ENCODE data around the gene NOLC1. TPM values are rescaled to one million over a fixed set of nuclear protein-coding genes. Genes with fewer than 3 reads are reported as not detected.

Gene NOLC1
- total RNA-seq, 4 donors from 2014 or later, result 19.2 to 30.7 (median 22.0) TPM

GRCh38 chr10:102159831-102160230, 7.6 kb downstream of the NOLC1 start:
- TF ChIP-seq CTCF (IDR thresholded peaks at IDR 0.05; ENCODE audit: low read depth), result no peak

DNA sequence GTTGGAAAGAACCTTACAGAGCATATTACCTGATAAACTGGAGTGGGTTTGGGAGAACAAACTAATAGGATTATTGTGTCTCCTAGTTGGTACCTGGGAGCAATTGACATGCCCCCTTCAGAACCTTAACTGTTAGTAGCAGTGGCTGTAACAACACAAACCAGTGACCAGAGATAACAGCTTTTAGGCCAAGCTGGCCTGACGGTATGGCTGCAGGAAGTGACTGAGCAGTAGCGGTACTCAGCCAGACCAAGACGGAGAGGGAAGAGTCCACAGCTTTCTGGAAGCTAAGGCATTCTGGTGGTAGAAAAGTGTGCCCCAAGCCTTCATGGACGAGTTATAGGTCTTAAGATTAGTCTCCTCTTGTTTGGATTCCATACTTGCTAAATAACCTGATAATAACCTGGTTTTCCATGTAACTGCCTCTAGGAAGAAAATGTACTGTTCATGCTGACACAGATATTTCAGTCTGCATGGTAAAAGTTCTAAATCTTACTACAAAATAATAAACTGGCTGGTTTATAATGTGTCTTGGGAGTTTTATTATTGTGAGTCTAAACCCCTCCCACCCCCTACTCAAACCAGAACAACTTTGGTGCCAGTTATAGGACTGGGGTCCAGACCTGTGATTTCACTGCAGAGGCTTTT, 11.3 kb downstream of the NOLC1 start:
- no peak for TF ChIP-seq CTCF (IDR thresholded peaks at IDR 0.05; ENCODE audit: low read depth)

DNA sequence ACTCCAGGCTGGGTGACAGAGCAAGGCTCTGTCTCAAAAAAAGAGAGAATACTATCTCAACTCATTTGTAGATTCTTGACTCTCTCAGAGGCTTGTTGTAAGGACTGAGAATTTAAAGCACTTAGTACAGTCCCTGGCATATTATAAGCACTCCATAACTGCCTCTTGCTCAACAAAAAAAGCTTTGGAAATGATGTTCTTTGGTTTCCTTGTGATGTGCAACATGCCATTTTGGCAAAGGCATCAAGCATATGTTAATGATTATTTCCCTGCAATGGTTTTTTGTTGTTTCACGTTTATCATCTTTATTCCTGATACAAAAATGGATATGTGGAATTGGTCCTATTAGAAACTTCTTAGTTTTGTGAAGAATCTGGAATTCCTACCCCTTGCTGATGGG, 15.7 kb downstream of the NOLC1 start:
- no peak for TF ChIP-seq CTCF (IDR thresholded peaks at IDR 0.05; ENCODE audit: low read depth)

GRCh38 chr10:102170602-102171001, 18.4 kb downstream of the NOLC1 start:
- TF ChIP-seq CTCF (IDR thresholded peaks at IDR 0.05; ENCODE audit: low read depth), result no peak

DNA sequence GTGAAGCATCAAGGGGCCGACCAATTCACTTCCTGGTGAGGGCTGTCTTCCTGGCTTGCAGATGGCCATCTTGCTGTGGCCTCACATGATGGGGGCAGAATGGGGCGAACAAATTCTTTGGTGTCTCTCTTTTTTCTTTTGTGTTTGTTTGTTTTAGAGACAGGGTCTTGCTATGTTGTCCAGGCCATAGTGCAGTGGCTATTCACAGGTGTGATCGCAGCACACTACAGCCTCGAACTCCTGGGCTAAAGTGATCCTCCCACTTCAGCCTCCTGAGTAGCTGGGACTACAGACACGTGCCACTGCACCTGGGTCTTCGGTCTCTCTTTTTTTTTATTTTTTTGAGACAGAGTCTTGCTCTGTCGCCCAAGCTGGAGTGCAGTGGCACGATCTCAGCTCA, 20.1 kb downstream of the NOLC1 start:
- no peak for TF ChIP-seq CTCF (IDR thresholded peaks at IDR 0.05; ENCODE audit: low read depth)

DNA sequence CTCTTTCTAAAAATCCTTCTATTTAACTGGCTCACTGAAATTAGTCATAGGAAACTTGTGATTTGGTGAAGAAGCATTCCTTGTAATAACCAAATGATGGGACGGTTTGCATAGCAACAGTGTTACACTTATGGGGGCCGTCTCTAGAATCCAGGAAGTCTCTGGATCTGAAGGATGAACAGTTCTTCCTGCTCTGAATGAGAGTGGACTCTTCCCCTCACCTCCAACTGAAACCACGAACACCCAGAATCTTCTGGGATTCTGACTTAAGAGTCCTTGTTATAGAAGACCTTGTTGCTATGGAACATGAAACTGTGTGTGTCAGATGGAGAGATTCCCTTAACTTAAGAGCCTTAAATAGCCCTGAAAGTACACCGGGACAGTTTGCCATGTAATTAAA, 23.2 kb downstream of the NOLC1 start:
- TF ChIP-seq CTCF (IDR thresholded peaks at IDR 0.05; ENCODE audit: low read depth), result no peak

DNA sequence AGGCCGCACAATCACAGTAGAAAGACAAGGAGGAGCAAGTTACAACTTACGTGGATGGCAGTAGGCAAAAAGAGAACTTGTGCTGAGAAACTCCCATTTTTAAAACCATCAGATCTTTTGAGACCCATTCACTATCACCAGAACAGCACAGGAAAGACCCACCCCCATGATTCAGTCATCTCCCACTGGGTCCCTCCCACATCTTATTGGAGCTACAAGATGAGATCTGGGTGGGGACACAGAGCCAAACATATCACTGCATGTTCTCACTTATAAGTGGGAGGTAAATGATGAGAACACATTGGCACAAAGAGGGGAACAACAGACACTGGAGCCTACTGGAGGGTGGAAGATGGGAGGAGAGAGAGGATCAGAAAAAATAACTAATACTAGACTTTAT, 32.4 kb downstream of the NOLC1 start:
- no peak for TF ChIP-seq CTCF (IDR thresholded peaks at IDR 0.05; ENCODE audit: low read depth)

All from subcutaneous adipose tissue (tissue), 4 donors.